GM06990 (cell line): ENCODE data around the gene SPATA31E1.

Experiments used
- DNase-seq: peaks from one replicate; pipeline ENCODE4 v3.0.0-alpha.2; 2011; ENCODE audit not compliant: insufficient read length; ENCODE audit errors: extremely low read depth
- H3K27me3 ChIP-seq: replicated peaks from 2 replicates; pipeline ENCODE4 v1.6.0; 2011; ENCODE audit warnings: low read length; ENCODE audit not compliant: control insufficient read depth, insufficient read depth
- H3K36me3 ChIP-seq: 2 replicates; pipeline ENCODE4 v1.5.1; 2011; ENCODE audit warnings: low read length; ENCODE audit not compliant: control insufficient read depth, insufficient read depth
- H3K4me3 ChIP-seq: replicated peaks from 2 replicates; pipeline ENCODE4 v1.5.1; 2011; ENCODE audit warnings: low read depth, mild to moderate bottlenecking, control low read depth, low read length
- CTCF ChIP-seq: IDR thresholded peaks from 2 replicates; pipeline ENCODE4 v1.5.1; 2011; ENCODE audit warnings: low read length, control low read depth, mild to moderate bottlenecking, inconsistent platforms; ENCODE audit not compliant: insufficient read depth, poor library complexity, severe bottlenecking

The SPATA31E1 gene

DNA sequence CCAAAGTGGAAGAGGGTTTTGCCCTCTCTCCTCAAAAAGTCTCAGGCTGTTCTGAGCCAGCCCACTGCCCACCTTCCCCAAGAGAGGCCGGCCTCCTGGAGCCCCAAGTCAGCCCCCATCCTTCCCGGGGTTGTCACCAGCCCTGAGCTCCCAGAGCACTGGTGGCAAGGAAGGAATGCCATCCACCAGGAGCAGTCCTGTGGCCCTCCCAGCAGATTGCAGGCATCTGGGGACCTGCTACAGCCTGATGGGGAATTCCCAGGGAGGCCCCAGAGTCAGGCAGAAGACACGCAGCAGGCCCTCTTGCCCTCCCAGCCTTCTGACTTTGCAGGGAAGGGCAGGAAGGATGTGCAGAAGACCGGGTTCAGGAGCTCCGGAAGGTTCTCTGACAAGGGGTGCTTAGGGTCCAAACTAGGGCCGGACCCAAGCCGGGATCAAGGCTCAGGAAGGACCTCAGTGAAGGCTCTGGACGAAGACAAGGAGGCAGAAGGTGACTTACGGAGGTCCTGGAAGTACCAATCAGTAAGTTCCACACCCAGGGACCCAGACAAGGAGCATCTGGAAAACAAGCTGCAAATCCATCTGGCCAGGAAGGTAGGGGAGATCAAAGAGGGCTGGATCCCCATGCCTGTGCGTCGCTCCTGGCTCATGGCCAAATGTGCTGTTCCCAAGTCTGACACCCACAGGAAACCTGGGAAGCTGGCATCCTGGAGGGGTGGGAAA is 3.7 kb downstream of the SPATA31E1 start:
- Histone ChIP-seq H3K36me3 (no peaks in the 10 kb centered on the region), H3K4me3 (no peak overlapping the region), H3K27me3 (no peaks in the 10 kb centered on the region; the same call in 1 of the 2 replicates)
- DNase-seq, result no peak
- TF ChIP-seq CTCF, result no peak

DNA sequence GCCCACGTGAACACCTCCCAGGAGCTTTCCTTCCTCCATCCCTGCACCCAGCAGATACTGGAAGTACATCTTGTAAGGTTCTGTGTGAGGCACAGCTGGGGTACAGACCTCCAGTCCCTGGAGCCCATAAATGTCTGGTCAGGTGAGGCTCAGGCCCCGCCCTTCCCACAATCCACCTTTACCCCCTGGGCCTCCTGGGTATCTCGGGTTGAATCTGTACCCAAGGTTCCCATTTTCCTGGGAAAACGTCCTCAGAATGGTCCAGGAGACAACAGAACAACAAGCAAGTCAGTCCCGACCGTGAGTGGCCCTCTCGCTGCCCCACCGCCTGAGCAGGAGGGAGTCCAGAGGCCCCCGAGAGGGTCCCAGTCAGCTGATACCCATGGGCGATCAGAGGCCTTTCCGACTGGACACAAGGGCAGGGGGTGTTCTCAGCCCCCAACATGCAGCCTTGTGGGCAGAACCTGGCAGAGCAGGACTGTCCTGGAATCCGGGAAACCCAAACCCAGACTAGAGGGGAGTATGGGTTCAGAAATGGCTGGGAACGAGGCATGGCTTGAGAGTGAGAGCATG is 4.3 kb downstream of the SPATA31E1 start:
- TF ChIP-seq CTCF, result no peak
- Histone ChIP-seq H3K36me3 (no peaks in the 10 kb centered on the region), H3K27me3 (no peaks in the 10 kb centered on the region; the same call in 1 of the 2 replicates), H3K4me3 (no peak overlapping the region)
- DNase-seq, result no peak

GRCh38 chr9:87887661-87888480 is 5.2 kb downstream of the SPATA31E1 start:
- H3K4me3 ChIP-seq, result no peak overlapping the region
- H3K36me3 ChIP-seq, result no peaks in the 10 kb centered on the region
- H3K27me3 ChIP-seq, result no peaks in the 10 kb centered on the region; the same call in 1 of the 2 replicates
- no peak for TF ChIP-seq CTCF
- no peak for DNase-seq

GRCh38 chr9:87888501-87888900 is 5.8 kb downstream of the SPATA31E1 start:
- no peak overlapping the region for H3K4me3 ChIP-seq
- H3K36me3 ChIP-seq, result no peaks in the 10 kb centered on the region
- no peak for TF ChIP-seq CTCF
- no peak for DNase-seq
- H3K27me3 ChIP-seq, result no peaks in the 10 kb centered on the region; the same call in 1 of the 2 replicates

DNA sequence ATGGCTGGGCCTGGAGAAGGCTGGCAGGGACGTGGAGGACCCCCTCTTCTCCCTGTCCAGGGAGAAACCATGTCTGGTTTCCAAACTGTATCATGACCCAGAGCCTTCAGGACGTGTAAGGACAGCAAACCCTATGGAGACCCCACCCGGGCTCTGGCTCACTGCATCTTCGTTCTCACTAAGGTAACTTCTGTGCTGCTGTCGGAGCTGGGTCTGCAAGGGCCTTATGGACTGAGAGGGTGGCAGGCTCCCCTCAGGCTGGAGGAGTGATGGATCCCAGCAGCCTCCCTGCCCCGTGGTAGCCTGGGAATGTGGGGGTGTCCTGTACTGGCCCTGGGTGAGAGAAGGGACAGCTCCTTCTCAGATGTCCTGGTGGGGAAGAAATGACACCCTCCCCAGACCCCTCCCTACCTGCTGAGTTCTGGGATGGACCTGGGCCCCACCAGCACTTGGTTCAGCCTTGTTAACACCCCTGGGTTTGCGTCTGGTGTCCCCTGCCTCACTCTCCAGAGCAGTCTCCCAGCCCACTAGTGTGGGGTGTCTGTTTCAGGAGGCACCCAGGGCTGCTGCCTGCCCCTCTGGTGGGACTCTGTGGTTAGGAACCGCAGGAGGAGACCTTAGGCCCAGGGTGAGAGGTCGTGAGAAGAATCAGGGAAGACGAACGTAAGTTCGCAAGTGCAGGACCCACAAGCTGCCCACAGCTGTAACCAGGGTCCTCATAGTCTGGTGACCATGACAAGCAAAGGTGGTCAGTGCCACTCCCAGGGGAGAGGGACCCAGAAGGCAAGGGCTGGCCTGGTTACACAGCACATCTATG is 6.6 kb downstream of the SPATA31E1 start:
- no peak for TF ChIP-seq CTCF
- DNase-seq, result no peak
- H3K36me3 ChIP-seq, result no peaks in the 10 kb centered on the region
- H3K4me3 ChIP-seq, result no peak overlapping the region
- no peaks in the 10 kb centered on the region; the same call in 1 of the 2 replicates for H3K27me3 ChIP-seq
